Liver (tissue), 9 donors: ENCODE results near the gene CSNK2A3. TPM values are rescaled to one million over a fixed set of nuclear protein-coding genes. Genes with fewer than 3 reads are reported as not detected.

Experiments used
- DNase-seq: peaks from one replicate; pipeline ENCODE4 v3.0.0-alpha.2; 2017; ENCODE audit warnings: low spot score
- H3K27ac ChIP-seq, 2 donors: one replicate each; pipeline ENCODE4 v1.7.0; 2013; ENCODE audit warnings: inconsistent platforms in 2 of 2, low read length in 2 of 2, control low read depth in 1 of 2, low read depth in 1 of 2, mild to moderate bottlenecking in 1 of 2
- H3K27me3 ChIP-seq, 4 donors: one replicate each; pipeline versions ENCODE4 v1.6.1 to v1.7.0; 2013; ENCODE audit warnings: low read length in 3 of 4, inconsistent platforms in 1 of 4, mild to moderate bottlenecking in 1 of 4, moderate library complexity in 1 of 4; ENCODE audit not compliant: control insufficient read depth in 4 of 4, insufficient read depth in 4 of 4
- H3K36me3 ChIP-seq, 4 donors: one replicate each; pipeline versions ENCODE4 v1.6.1 to v1.7.0; 2013; ENCODE audit warnings: low read length in 3 of 4, mild to moderate bottlenecking in 3 of 4, low read depth in 1 of 4, moderate library complexity in 1 of 4; ENCODE audit not compliant: control insufficient read depth in 4 of 4, insufficient read depth in 3 of 4
- H3K4me1 ChIP-seq, 4 donors: one replicate each; pipeline versions ENCODE4 v1.6.1 to v1.7.0; 2013; ENCODE audit warnings: low read length in 3 of 4, mild to moderate bottlenecking in 3 of 4, moderate library complexity in 1 of 4; ENCODE audit not compliant: control insufficient read depth in 4 of 4, insufficient read depth in 4 of 4
- H3K4me3 ChIP-seq, 3 donors: one replicate each; pipeline versions ENCODE4 v1.6.1 to v1.7.0; 2013; ENCODE audit warnings: low read length in 3 of 3, control low read depth in 1 of 3, low read depth in 1 of 3, mild to moderate bottlenecking in 1 of 3
- H3K9ac ChIP-seq, 2 donors: one replicate each; pipeline ENCODE4 v1.7.0; 2013; ENCODE audit warnings: low read length in 2 of 2, mild to moderate bottlenecking in 2 of 2, moderate library complexity in 2 of 2, control low read depth in 1 of 2, low read depth in 1 of 2
- H3K9me3 ChIP-seq, 4 donors: one replicate each; pipeline versions ENCODE4 v1.6.1 to v1.7.0; 2013; ENCODE audit warnings: low read length in 3 of 4; ENCODE audit not compliant: control insufficient read depth in 4 of 4
- CTCF ChIP-seq: fragments of 150-350 bp; IDR thresholded peaks from 2 replicates; pipeline ENCODE4 v1.5.1; 2017; ENCODE audit warnings: improper control_type of control experiment, low read depth, low read length; ENCODE audit not compliant: missing input control
- EGR1 ChIP-seq, 2 donors: IDR thresholded peaks; 2 replicates each; pipeline ENCODE4 v1.6.1; 2016 to 2018; ENCODE audit warnings: antibody characterized with exemption in 2 of 2, low read depth in 2 of 2
- FOXA1 ChIP-seq: IDR thresholded peaks from 2 replicates; pipeline ENCODE4 v1.6.1; 2016; ENCODE audit warnings: antibody characterized with exemption
- FOXA2 ChIP-seq: IDR thresholded peaks from 2 replicates; pipeline ENCODE4 v1.6.1; 2016; ENCODE audit warnings: antibody characterized with exemption
- GABPA ChIP-seq, 2 donors: IDR thresholded peaks in 1 of 2; conservative IDR thresholded peaks in 1 of 2; 2 replicates each; pipeline ENCODE4 v1.6.1; 2016; ENCODE audit warnings: antibody characterized with exemption in 2 of 2, mild to moderate bottlenecking in 1 of 2, moderate library complexity in 1 of 2
- HNF4A ChIP-seq, 2 donors: conservative IDR thresholded peaks; 2 replicates each; pipeline ENCODE4 v1.6.1; 2016; ENCODE audit warnings: antibody characterized with exemption in 2 of 2, mild to moderate bottlenecking in 2 of 2
- HNF4G ChIP-seq: IDR thresholded peaks from 2 replicates; pipeline ENCODE4 v1.6.1; 2016; ENCODE audit warnings: antibody characterized with exemption
- JUND ChIP-seq, 2 donors: IDR thresholded peaks; 2 replicates each; pipeline ENCODE4 v1.6.1; 2016; ENCODE audit warnings: antibody characterized with exemption in 2 of 2
- MAX ChIP-seq: IDR thresholded peaks from 2 replicates; pipeline ENCODE4 v1.6.1; 2016; ENCODE audit warnings: antibody characterized with exemption
- NR2F2 ChIP-seq: IDR thresholded peaks from 2 replicates; pipeline ENCODE4 v1.6.1; 2016; ENCODE audit warnings: antibody characterized with exemption
- REST ChIP-seq: IDR thresholded peaks from 2 replicates; pipeline ENCODE4 v1.6.1; 2016; ENCODE audit warnings: antibody characterized with exemption, mild to moderate bottlenecking
- RXRA ChIP-seq, 2 donors: IDR thresholded peaks; 2 replicates each; pipeline ENCODE4 v1.6.1; 2017 to 2018; ENCODE audit warnings: antibody characterized with exemption in 2 of 2, mild to moderate bottlenecking in 1 of 2
- SP1 ChIP-seq: IDR thresholded peaks from 2 replicates; pipeline ENCODE4 v1.6.1; 2018; ENCODE audit warnings: antibody characterized with exemption, mild to moderate bottlenecking
- YY1 ChIP-seq: IDR thresholded peaks from 2 replicates; pipeline ENCODE4 v1.6.1; 2016; ENCODE audit warnings: antibody characterized with exemption, mild to moderate bottlenecking
- ZBTB33 ChIP-seq: IDR thresholded peaks from 2 replicates; pipeline ENCODE4 v1.6.1; 2016; ENCODE audit warnings: antibody characterized with exemption
- WGBS: extraction: QIAGEN DNeasy Blood & Tissue Kit; methylation state at CpG from one replicate; pipeline ENCODE4 v1.1.7; 2013; 5-methylcytosine and 5-hydroxymethylcytosine counted together
- polyA plus RNA-seq, 2 donors: library from polyadenylated mRNA; stranded (reverse) in 1 of 2; unstranded in 1 of 2; fragments of 200-250 nt in 1 of 2; fragments of >200 nt in 1 of 2; fragmentation: Nextera tagmentation in 1 of 2; extraction: Ambion mirVana in 1 of 2; gene quantifications; one replicate each; pipeline versions ENCODE4 v1.2.1 to v1.2.3, GENCODE V29; 2013 to 2015
- total RNA-seq, 2 donors: library from RNA; depleted of rRNA; stranded (reverse); fragments of >200 nt; gene quantifications; one replicate each; pipeline ENCODE4 v1.2.3, GENCODE V29; 2014
- donor health status: healthy.
- donor health status: healthy.
- donor health status: healthy.
- donor health status: healthy.
- donor health status: healthy.

Gene CSNK2A3
- total and polyA plus RNA-seq, 4 donors: 0.51 to 0.92 (median 0.59) TPM; not detected in 1

- Histone ChIP-seq H3K4me3 (no peak overlapping the region), H3K9me3 (no peaks in the 10 kb centered on the region), H3K4me1 (peaks cover 0 to 20% (median 13%) of the 10 kb centered on the region in 4 donors), H3K27me3 (no peaks in the 10 kb centered on the region), H3K27ac (no peak overlapping the region), H3K36me3 (no peaks in the 10 kb centered on the region), H3K9ac (no peak overlapping the region)
- 96% methylated on average over 2 of the region's 2 CpGs for WGBS
- TF ChIP-seq FOXA1 (no peak), RXRA (IDR thresholded peaks at IDR 0.05) (no peak), NR2F2 (no peak), REST (no peak), MAX (no peak), EGR1 (IDR thresholded peaks at IDR 0.05; ENCODE audit: low read depth in 2 of 2) (no peak), HNF4G (no peak), HNF4A (conservative IDR thresholded peaks at IDR 0.05) (no peak), YY1 (no peak), CTCF (no peak), FOXA2 (no peak), SP1 (no peak)
- DNase-seq: no peak
These were observed 31.8 kb upstream of the CSNK2A3 start for GRCh38 chr11:11384829-11385228.

- H3K9ac ChIP-seq: no peak overlapping the region
- H3K4me3 ChIP-seq: no peak overlapping the region
- peaks cover 0 to 20% (median 12%) of the 10 kb centered on the region in 4 donors for H3K4me1 ChIP-seq
- H3K36me3 ChIP-seq: no peaks in the 10 kb centered on the region
- H3K27me3 ChIP-seq: no peaks in the 10 kb centered on the region
- TF ChIP-seq HNF4G (no peak), JUND (IDR thresholded peaks at IDR 0.05) (no peak), YY1 (no peak), MAX (no peak), NR2F2 (no peak), GABPA (IDR thresholded peaks at IDR 0.05 in 1 of 2, conservative IDR thresholded peaks at IDR 0.05 in 1 of 2) (no peak), CTCF (no peak), RXRA (IDR thresholded peaks at IDR 0.05) (no peak), ZBTB33 (no peak), HNF4A (conservative IDR thresholded peaks at IDR 0.05) (no peak), EGR1 (IDR thresholded peaks at IDR 0.05; ENCODE audit: low read depth in 2 of 2) (no peak)
- 94% methylated on average over 2 of the region's 2 CpGs for WGBS
- no peaks in the 10 kb centered on the region for H3K9me3 ChIP-seq
- no peak overlapping the region for H3K27ac ChIP-seq
- no peak for DNase-seq
These were observed 30.9 kb upstream of the CSNK2A3 start for GRCh38 chr11:11383995-11384394.
